Measurements from ENCODE around the gene ALK. TPM values are rescaled to one million over a fixed set of nuclear protein-coding genes. Genes with fewer than 3 reads are reported as not detected.

ALK gene
- total RNA-seq, 1 experiment from 2014 or later, result 0.07 TPM

DNA sequence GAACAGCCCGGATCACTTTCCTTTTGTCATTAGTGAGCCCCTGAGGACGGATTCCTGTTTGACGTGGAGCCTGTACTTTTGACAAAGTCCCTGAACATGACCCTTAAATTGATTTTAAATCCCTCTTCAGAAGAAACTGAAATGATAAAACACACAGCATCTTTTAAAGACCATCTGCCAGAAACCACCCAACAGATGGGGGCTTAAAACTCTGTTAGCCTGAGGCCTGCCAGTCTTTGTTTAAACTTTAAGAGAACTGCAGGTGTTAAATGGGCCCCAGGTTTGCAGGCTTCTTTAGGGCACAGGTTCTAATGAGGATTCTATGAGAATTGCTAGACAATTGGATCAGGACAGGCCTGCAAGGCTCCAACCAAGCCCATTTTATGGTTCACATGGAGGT lies 177.9 kb downstream of the ALK start:
- H3K9me3 Mint-ChIP-seq (ENCODE audit: unreplicated experiment), result no peaks in the 10 kb centered on the region
- intact Hi-C loops (cut with micrococcal nuclease), result no loop called here
- DNase-seq (ENCODE audit: unreplicated experiment), result no peak
- CTCF ChIA-PET, result interaction anchor here (0.6 to 1.2 kb wide), 2 partner anchors 38 to 202 kb away, joined by 3 read pairs; no protein-coding TSS in a partner anchor
- no TSS peak for BruUV-seq (replicated peaks)
- TF ChIP-seq, protein P1, sequence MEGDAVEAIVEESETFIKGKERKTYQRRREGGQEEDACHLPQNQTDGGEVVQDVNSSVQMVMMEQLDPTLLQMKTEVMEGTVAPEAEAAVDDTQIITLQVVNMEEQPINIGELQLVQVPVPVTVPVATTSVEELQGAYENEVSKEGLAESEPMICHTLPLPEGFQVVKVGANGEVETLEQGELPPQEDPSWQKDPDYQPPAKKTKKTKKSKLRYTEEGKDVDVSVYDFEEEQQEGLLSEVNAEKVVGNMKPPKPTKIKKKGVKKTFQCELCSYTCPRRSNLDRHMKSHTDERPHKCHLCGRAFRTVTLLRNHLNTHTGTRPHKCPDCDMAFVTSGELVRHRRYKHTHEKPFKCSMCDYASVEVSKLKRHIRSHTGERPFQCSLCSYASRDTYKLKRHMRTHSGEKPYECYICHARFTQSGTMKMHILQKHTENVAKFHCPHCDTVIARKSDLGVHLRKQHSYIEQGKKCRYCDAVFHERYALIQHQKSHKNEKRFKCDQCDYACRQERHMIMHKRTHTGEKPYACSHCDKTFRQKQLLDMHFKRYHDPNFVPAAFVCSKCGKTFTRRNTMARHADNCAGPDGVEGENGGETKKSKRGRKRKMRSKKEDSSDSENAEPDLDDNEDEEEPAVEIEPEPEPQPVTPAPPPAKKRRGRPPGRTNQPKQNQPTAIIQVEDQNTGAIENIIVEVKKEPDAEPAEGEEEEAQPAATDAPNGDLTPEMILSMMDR (IDR thresholded peaks at IDR 0.05; ENCODE audit: unreplicated experiment), result no peak
- POLR2A ChIA-PET, result no interaction called here
- H3K36me3 Mint-ChIP-seq (ENCODE audit: insufficient read depth, unreplicated experiment), result no peaks in the 10 kb centered on the region
- no peak overlapping the region for H3K27ac Mint-ChIP-seq (ENCODE audit: low read depth, unreplicated experiment)
- peaks cover 7% of the 10 kb centered on the region for H3K4me1 Mint-ChIP-seq (ENCODE audit: insufficient read depth, unreplicated experiment)
- H3K27me3 Mint-ChIP-seq (ENCODE audit: insufficient read depth, unreplicated experiment), result peaks cover 4% of the 10 kb centered on the region
- no peak overlapping the region for H3K4me3 Mint-ChIP-seq (ENCODE audit: unreplicated experiment)

DNA sequence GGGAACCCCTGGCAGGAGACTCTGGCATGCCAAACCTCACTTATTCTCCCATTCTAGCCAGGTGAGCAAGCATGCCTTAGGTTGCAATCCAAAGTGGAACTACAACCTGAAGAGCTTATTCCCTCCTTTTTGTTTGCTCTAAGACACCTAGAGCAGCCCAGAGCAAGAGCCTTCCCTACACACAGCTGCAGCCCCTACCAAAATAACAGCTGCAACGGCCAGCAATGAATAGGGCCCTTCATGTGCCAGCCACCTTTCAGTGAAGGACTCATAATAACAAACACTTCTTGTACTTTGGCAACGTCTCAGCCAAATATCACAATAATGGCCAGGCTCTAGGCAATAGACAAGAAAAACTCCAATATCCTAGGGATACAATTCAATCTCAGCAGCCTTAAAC lies 178.7 kb downstream of the ALK start:
- H3K4me3 Mint-ChIP-seq (ENCODE audit: unreplicated experiment), result no peak overlapping the region
- no peaks in the 10 kb centered on the region for H3K36me3 Mint-ChIP-seq (ENCODE audit: insufficient read depth, unreplicated experiment)
- no peaks in the 10 kb centered on the region for H3K9me3 Mint-ChIP-seq (ENCODE audit: unreplicated experiment)
- DNase-seq (ENCODE audit: unreplicated experiment), result no peak
- BruUV-seq (replicated peaks), result no TSS peak
- no peak overlapping the region for H3K27ac Mint-ChIP-seq (ENCODE audit: low read depth, unreplicated experiment)
- H3K4me1 Mint-ChIP-seq (ENCODE audit: insufficient read depth, unreplicated experiment), result no peaks in the 10 kb centered on the region
- intact Hi-C loops (cut with micrococcal nuclease), result no loop called here
- ChIA-PET CTCF (no interaction called here), POLR2A (no interaction called here)
- TF ChIP-seq, protein P1 (IDR thresholded peaks at IDR 0.05; ENCODE audit: unreplicated experiment), result no peak
- peaks cover 13% of the 10 kb centered on the region for H3K27me3 Mint-ChIP-seq (ENCODE audit: insufficient read depth, unreplicated experiment)

DNA sequence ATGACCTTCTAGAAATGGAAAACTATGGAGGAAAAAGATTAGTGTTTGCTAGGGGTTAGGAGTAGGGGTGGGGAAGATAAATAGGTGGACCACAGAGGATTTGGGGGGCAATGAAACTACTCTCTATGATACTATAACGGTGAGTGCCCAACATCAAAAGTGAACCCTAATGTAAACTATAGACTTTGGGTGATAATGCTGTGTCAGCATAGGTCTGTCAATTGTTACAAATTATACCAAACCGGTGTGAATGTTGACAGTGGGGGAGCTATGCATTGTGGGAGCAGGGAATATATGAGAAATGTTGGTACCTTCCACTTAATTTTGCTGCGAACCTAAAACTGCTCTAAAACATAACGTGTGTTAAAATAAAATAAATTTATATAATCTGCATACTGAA lies 180.3 kb downstream of the ALK start:
- Mint-ChIP-seq H3K9me3 (ENCODE audit: unreplicated experiment) (no peaks in the 10 kb centered on the region), H3K4me3 (ENCODE audit: unreplicated experiment) (no peak overlapping the region), H3K36me3 (ENCODE audit: insufficient read depth, unreplicated experiment) (no peaks in the 10 kb centered on the region), H3K4me1 (ENCODE audit: insufficient read depth, unreplicated experiment) (no peaks in the 10 kb centered on the region), H3K27me3 (ENCODE audit: insufficient read depth, unreplicated experiment) (peaks cover 13% of the 10 kb centered on the region), H3K27ac (ENCODE audit: low read depth, unreplicated experiment) (no peak overlapping the region)
- ChIA-PET POLR2A (no interaction called here), CTCF (interaction anchor here (0.8 kb wide), 1 partner anchor 95 kb away, joined by 3 read pairs; no protein-coding TSS in a partner anchor)
- TF ChIP-seq, protein P1 (IDR thresholded peaks at IDR 0.05; ENCODE audit: unreplicated experiment), result no peak
- DNase-seq (ENCODE audit: unreplicated experiment), result no peak
- intact Hi-C loops (cut with micrococcal nuclease), result no loop called here
- no TSS peak for BruUV-seq (replicated peaks)

DNA sequence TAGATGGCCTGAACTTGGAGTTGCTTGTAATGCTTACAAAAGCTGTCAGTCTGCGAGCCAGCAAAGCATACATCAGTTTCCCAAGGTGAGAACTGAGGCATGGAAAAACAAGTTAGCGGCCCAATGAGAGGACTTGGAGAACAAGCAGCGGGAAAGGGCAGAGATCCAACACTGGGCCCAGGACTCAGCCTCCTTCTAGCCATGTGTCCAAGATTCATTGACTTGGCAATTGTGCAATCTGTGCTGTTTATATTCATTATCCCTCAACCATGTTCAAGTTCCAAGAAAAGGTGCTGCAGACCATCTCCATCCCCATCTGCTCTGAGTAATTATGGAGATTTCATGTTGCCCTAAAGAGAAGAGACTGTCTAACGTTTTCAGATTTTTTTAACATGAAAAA lies 187.4 kb downstream of the ALK start:
- Mint-ChIP-seq H3K4me3 (ENCODE audit: unreplicated experiment) (no peak overlapping the region), H3K27me3 (ENCODE audit: insufficient read depth, unreplicated experiment) (peaks cover 21% of the 10 kb centered on the region), H3K9me3 (ENCODE audit: unreplicated experiment) (no peaks in the 10 kb centered on the region), H3K27ac (ENCODE audit: low read depth, unreplicated experiment) (no peak overlapping the region), H3K36me3 (ENCODE audit: insufficient read depth, unreplicated experiment) (peaks cover 6% of the 10 kb centered on the region), H3K4me1 (ENCODE audit: insufficient read depth, unreplicated experiment) (no peaks in the 10 kb centered on the region)
- no TSS peak for BruUV-seq (replicated peaks)
- POLR2A ChIA-PET, result no interaction called here
- peak; percentile 2 for DNase-seq (ENCODE audit: unreplicated experiment)
- CTCF ChIA-PET, result no interaction called here
- TF ChIP-seq, protein P1 (IDR thresholded peaks at IDR 0.05; ENCODE audit: unreplicated experiment), result no peak
- intact Hi-C loops (cut with micrococcal nuclease), result no loop called here

Measured in MCF 10A (cell line).